ENCODE results near the gene CS. TPM values are rescaled to one million over a fixed set of nuclear protein-coding genes. Genes with fewer than 3 reads are reported as not detected.
"Not testable (repeated sequence)": the region's sequence is repeated elsewhere in the genome, so short reads cannot be mapped to it uniquely, and the experiment has no call there.

CS gene
- total RNA-seq, 1 donor from 2014 or later: 269 TPM

- H3K36me3 Mint-ChIP-seq (ENCODE audit: low read depth): not testable (repeated sequence)
Measured at GRCh38 chr12:56262955-56263354, 37.2 kb downstream of the CS start.

GRCh38 chr12:56261503-56262232, 38.5 kb downstream of the CS start:
- Mint-ChIP-seq H3K9me3 (no peaks in the 10 kb centered on the region), H3K4me1 (ENCODE audit: low read depth) (peaks cover 20% of the 10 kb centered on the region), H3K4me3 (no peak overlapping the region), H3K36me3 (ENCODE audit: low read depth) (peaks cover 1% of the 10 kb centered on the region), H3K27me3 (ENCODE audit: insufficient read depth) (no peaks in the 10 kb centered on the region), H3K27ac (no peak overlapping the region)
- intact Hi-C loops (cut with micrococcal nuclease): no loop called here
- no peak for DNase-seq (ENCODE audit: low spot score)

More at GRCh38 chr12:56262955-56263354, 37.2 kb downstream of the CS start:
- H3K4me3 Mint-ChIP-seq; intact Hi-C loops (cut with micrococcal nuclease); H3K9me3 Mint-ChIP-seq; DNase-seq (ENCODE audit: low spot score); H3K27me3 Mint-ChIP-seq (ENCODE audit: insufficient read depth); H3K27ac Mint-ChIP-seq: not testable (repeated sequence)
- peaks cover 20% of the 10 kb centered on the region for H3K4me1 Mint-ChIP-seq (ENCODE audit: low read depth)

GRCh38 chr12:56260921-56261320, 39.2 kb downstream of the CS start:
- Mint-ChIP-seq H3K4me3 (peak overlapping the region; percentile 42), H3K9me3 (no peaks in the 10 kb centered on the region), H3K27ac (no peak overlapping the region), H3K36me3 (ENCODE audit: low read depth) (peaks cover 5% of the 10 kb centered on the region), H3K27me3 (ENCODE audit: insufficient read depth) (no peaks in the 10 kb centered on the region), H3K4me1 (ENCODE audit: low read depth) (peaks cover 20% of the 10 kb centered on the region)
- DNase-seq (ENCODE audit: low spot score): no peak
- intact Hi-C loops (cut with micrococcal nuclease): no loop called here

GRCh38 chr12:56260380-56260779, 39.8 kb downstream of the CS start:
- DNase-seq (ENCODE audit: low spot score): no peak
- no peaks in the 10 kb centered on the region for H3K9me3 Mint-ChIP-seq
- H3K4me1 Mint-ChIP-seq (ENCODE audit: low read depth): peaks cover 22% of the 10 kb centered on the region
- no peaks in the 10 kb centered on the region for H3K27me3 Mint-ChIP-seq (ENCODE audit: insufficient read depth)
- H3K27ac Mint-ChIP-seq: no peak overlapping the region
- peak overlapping the region; percentile 42 for H3K4me3 Mint-ChIP-seq
- H3K36me3 Mint-ChIP-seq (ENCODE audit: low read depth): peaks cover 5% of the 10 kb centered on the region
- intact Hi-C loops (cut with micrococcal nuclease): no loop called here

GRCh38 chr12:56258820-56259183, 41.3 kb downstream of the CS start:
- peak overlapping the region; percentile 81 for H3K27ac Mint-ChIP-seq
- peaks cover 22% of the 10 kb centered on the region for H3K4me1 Mint-ChIP-seq (ENCODE audit: low read depth)
- H3K36me3 Mint-ChIP-seq (ENCODE audit: low read depth): peaks cover 12% of the 10 kb centered on the region
- peak overlapping the region; percentile 86 for H3K4me3 Mint-ChIP-seq
- intact Hi-C loops (cut with micrococcal nuclease): loop anchor here (1.0 to 5.0 kb wide), 8 partner anchors 7 to 210 kb away; partner anchors contain the start of genes COQ10A, CS, NABP2 and SPRYD4
- H3K9me3 Mint-ChIP-seq: no peaks in the 10 kb centered on the region
- H3K27me3 Mint-ChIP-seq (ENCODE audit: insufficient read depth): no peaks in the 10 kb centered on the region
- DNase-seq (ENCODE audit: low spot score): no peak

- no peaks in the 10 kb centered on the region for H3K27me3 Mint-ChIP-seq (ENCODE audit: insufficient read depth)
- peaks cover 12% of the 10 kb centered on the region for H3K36me3 Mint-ChIP-seq (ENCODE audit: low read depth)
- peak; percentile 82 for DNase-seq (ENCODE audit: low spot score)
- H3K9me3 Mint-ChIP-seq: no peaks in the 10 kb centered on the region
- H3K4me1 Mint-ChIP-seq (ENCODE audit: low read depth): peaks cover 22% of the 10 kb centered on the region
- intact Hi-C loops (cut with micrococcal nuclease): loop anchor here (1.0 to 5.0 kb wide), 8 partner anchors 8 to 211 kb away; partner anchors contain the start of genes COQ10A, CS, NABP2 and SPRYD4
- H3K4me3 Mint-ChIP-seq: peak within 1 kb of the TSS; percentile 90
- H3K27ac Mint-ChIP-seq: peak within 1 kb of the TSS; percentile 83
Measured at GRCh38 chr12:56258068-56258819, 41.9 kb downstream of the CS start, which contains the start of gene ANKRD52. ANKRD52 (minus strand) TSS chr12:56258384; CDS start chr12:56258269, 115 bp downstream.

- no peaks in the 10 kb centered on the region for H3K9me3 Mint-ChIP-seq
- H3K4me1 Mint-ChIP-seq (ENCODE audit: low read depth): peaks cover 22% of the 10 kb centered on the region
- no peaks in the 10 kb centered on the region for H3K27me3 Mint-ChIP-seq (ENCODE audit: insufficient read depth)
- H3K36me3 Mint-ChIP-seq (ENCODE audit: low read depth): peaks cover 15% of the 10 kb centered on the region
- no peak for DNase-seq (ENCODE audit: low spot score)
- peak overlapping the region; percentile 83 for H3K27ac Mint-ChIP-seq
- H3K4me3 Mint-ChIP-seq: peak overlapping the region; percentile 90
- intact Hi-C loops (cut with micrococcal nuclease): loop anchor here (1.0 to 5.0 kb wide), 9 partner anchors 9 to 211 kb away; partner anchors contain the start of genes COQ10A, CS, NABP2 and SPRYD4
Measured at GRCh38 chr12:56257491-56258067, 42.6 kb downstream of the CS start.

GRCh38 chr12:56257071-56257470, 43.1 kb downstream of the CS start:
- peaks cover 22% of the 10 kb centered on the region for H3K4me1 Mint-ChIP-seq (ENCODE audit: low read depth)
- intact Hi-C loops (cut with micrococcal nuclease): loop anchor here (2.0 to 5.0 kb wide), 2 partner anchors 50 to 104 kb away; partner anchors contain the start of gene STAT2
- H3K36me3 Mint-ChIP-seq (ENCODE audit: low read depth): peaks cover 20% of the 10 kb centered on the region
- H3K4me3 Mint-ChIP-seq: peak overlapping the region; percentile 90
- no peak for DNase-seq (ENCODE audit: low spot score)
- H3K9me3 Mint-ChIP-seq: no peaks in the 10 kb centered on the region
- H3K27me3 Mint-ChIP-seq (ENCODE audit: insufficient read depth): no peaks in the 10 kb centered on the region
- H3K27ac Mint-ChIP-seq: peak overlapping the region; percentile 83

- Mint-ChIP-seq H3K27ac (no peak overlapping the region), H3K27me3 (ENCODE audit: insufficient read depth) (no peaks in the 10 kb centered on the region), H3K4me3 (peak overlapping the region; percentile 90), H3K4me1 (ENCODE audit: low read depth) (peaks cover 22% of the 10 kb centered on the region), H3K9me3 (no peaks in the 10 kb centered on the region), H3K36me3 (ENCODE audit: low read depth) (peaks cover 24% of the 10 kb centered on the region)
- no peak for DNase-seq (ENCODE audit: low spot score)
- intact Hi-C loops (cut with micrococcal nuclease): loop anchor here (2.0 to 5.0 kb wide), 2 partner anchors 49 to 104 kb away; partner anchors contain the start of gene STAT2
Measured at GRCh38 chr12:56256326-56256960, 43.7 kb downstream of the CS start.

GRCh38 chr12:56255671-56256070, 44.5 kb downstream of the CS start:
- intact Hi-C loops (cut with micrococcal nuclease): loop anchor here (2.0 to 5.0 kb wide), 3 partner anchors 13 to 105 kb away; partner anchors contain the start of gene STAT2
- Mint-ChIP-seq H3K4me3 (peak overlapping the region; percentile 90), H3K4me1 (ENCODE audit: low read depth) (peaks cover 22% of the 10 kb centered on the region), H3K27ac (no peak overlapping the region), H3K9me3 (no peaks in the 10 kb centered on the region), H3K27me3 (ENCODE audit: insufficient read depth) (no peaks in the 10 kb centered on the region), H3K36me3 (ENCODE audit: low read depth) (peaks cover 24% of the 10 kb centered on the region)
- no peak for DNase-seq (ENCODE audit: low spot score)

- DNase-seq (ENCODE audit: low spot score): no peak
- Mint-ChIP-seq H3K4me3 (no peak overlapping the region), H3K36me3 (ENCODE audit: low read depth) (peaks cover 31% of the 10 kb centered on the region), H3K27me3 (ENCODE audit: insufficient read depth) (no peaks in the 10 kb centered on the region), H3K4me1 (ENCODE audit: low read depth) (peaks cover 15% of the 10 kb centered on the region), H3K9me3 (no peaks in the 10 kb centered on the region), H3K27ac (no peak overlapping the region)
- intact Hi-C loops (cut with micrococcal nuclease): no loop called here
Measured at GRCh38 chr12:56253091-56253490, 47.0 kb downstream of the CS start.

- H3K27me3 Mint-ChIP-seq (ENCODE audit: insufficient read depth): no peaks in the 10 kb centered on the region
- H3K36me3 Mint-ChIP-seq (ENCODE audit: low read depth): peaks cover 33% of the 10 kb centered on the region
- intact Hi-C loops (cut with micrococcal nuclease): no loop called here
- peaks cover 15% of the 10 kb centered on the region for H3K4me1 Mint-ChIP-seq (ENCODE audit: low read depth)
- no peak for DNase-seq (ENCODE audit: low spot score)
- H3K9me3 Mint-ChIP-seq: no peaks in the 10 kb centered on the region
- no peak overlapping the region for H3K27ac Mint-ChIP-seq
- no peak overlapping the region for H3K4me3 Mint-ChIP-seq
Measured at GRCh38 chr12:56252649-56253048, 47.5 kb downstream of the CS start.
